Lower leg skin (tissue), 4 donors: ENCODE measurements around the gene RPTOR. TPM values are rescaled to one million over a fixed set of nuclear protein-coding genes. Genes with fewer than 3 reads are reported as not detected.

Experiments
- DNase-seq, 2 donors: peaks; one replicate each; pipeline ENCODE4 v3.0.0-alpha.2; 2019; ENCODE audit warnings: low spot score in 2 of 2
- H3K4me3 ChIP-seq: fragments of 200-600 bp; sonication (generic); 2 replicates; pipeline ENCODE4 v1.5.1; 2017; ENCODE audit warnings: mild to moderate bottlenecking, low read depth; ENCODE audit not compliant: poor library complexity, severe bottlenecking
- CTCF ChIP-seq, 3 donors: fragments of 450-650 bp; IDR thresholded peaks; one replicate each; pipeline ENCODE4 v1.5.1; 2016; ENCODE audit warnings: antibody characterized with exemption in 3 of 3, mild to moderate bottlenecking in 3 of 3, moderate library complexity in 2 of 3
- POLR2A ChIP-seq, 2 donors: fragments of 450-650 bp; IDR thresholded peaks; one replicate each; pipeline ENCODE4 v1.6.1; 2016 to 2017; ENCODE audit warnings: antibody characterized with exemption in 2 of 2, mild to moderate bottlenecking in 1 of 2, moderate library complexity in 1 of 2
- WGBS, 2 donors: methylation state at CpG; one replicate each; pipeline ENCODE4 v1.1.5; 2018; 5-methylcytosine and 5-hydroxymethylcytosine counted together
- intact Hi-C: fragments of 100-400 bp; cut with DNase I; formaldehyde crosslinking; loops from one replicate; pipeline ENCODE4 v1.15.0; 2023; ENCODE audit warnings: low total_unique reads
- total RNA-seq, 4 donors: library from RNA; depleted of rRNA; stranded (reverse); fragments of >200 nt; gene quantifications; one replicate each; pipeline ENCODE4 v1.1.0, GENCODE V29; 2016

RPTOR gene
- total RNA-seq, 4 donors from 2014 or later, result 30.7 to 68.2 (median 39.8) TPM

DNA sequence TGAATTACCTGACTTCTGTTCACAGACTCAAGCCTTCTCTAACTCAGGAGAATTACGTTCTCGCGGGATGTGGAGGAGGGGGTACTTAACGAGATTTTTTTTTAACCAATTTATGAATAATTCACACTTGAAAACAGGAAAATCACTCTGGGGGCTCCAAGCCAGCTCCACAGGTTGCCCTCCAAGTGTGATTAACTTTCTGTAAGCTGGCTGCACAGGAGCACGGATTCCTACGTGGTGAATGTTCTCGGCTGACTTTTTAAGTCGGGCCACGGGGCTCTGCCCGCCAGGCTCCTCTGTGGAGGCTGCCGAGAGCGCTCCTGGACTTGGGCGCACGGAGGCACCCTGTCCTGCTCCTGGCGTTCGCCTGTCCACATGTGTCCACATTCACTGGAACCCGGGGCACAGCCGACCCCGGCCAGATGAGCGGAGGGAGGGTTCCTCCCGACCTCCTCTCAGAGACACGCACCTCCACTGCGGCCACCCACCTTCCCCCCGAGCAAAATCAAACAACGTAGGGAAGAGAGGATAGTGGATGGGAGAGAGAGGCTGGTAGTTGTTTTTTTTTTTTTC, 299.9 kb downstream of the RPTOR start:
- intact Hi-C loops, result no loop called here
- TF ChIP-seq POLR2A (IDR thresholded peaks at IDR 0.05), result no peak
- no peak for TF ChIP-seq CTCF (IDR thresholded peaks at IDR 0.05)
- DNase-seq, result peak in 1 of 2 donors; percentile 79

GRCh38 chr17:80845069-80845862, 300.6 kb downstream of the RPTOR start:
- 89 to 91% methylated on average over 31 of the region's 31 CpGs for WGBS, 2 donors
- intact Hi-C loops, result no loop called here
- peak in 1 of 2 donors; percentile 75 for DNase-seq

More for the DNA sequence above, 299.9 kb downstream of the RPTOR start:
- H3K4me3 ChIP-seq, result no peak overlapping the region
- 94% methylated on average over 25 of the region's 25 CpGs for WGBS, 2 donors

GRCh38 chr17:80845863-80846671, 301.4 kb downstream of the RPTOR start:
- intact Hi-C loops, result no loop called here
- WGBS, 2 donors, result 92 to 95% methylated on average over 36 of the region's 36 CpGs
- no peak for TF ChIP-seq CTCF (IDR thresholded peaks at IDR 0.05)
- TF ChIP-seq POLR2A (IDR thresholded peaks at IDR 0.05), result no peak
- no peak overlapping the region for H3K4me3 ChIP-seq
- DNase-seq, result peak in 1 of 2 donors; percentile 68

More at GRCh38 chr17:80845069-80845862, 300.6 kb downstream of the RPTOR start:
- no peak for TF ChIP-seq CTCF (IDR thresholded peaks at IDR 0.05)
- TF ChIP-seq POLR2A (IDR thresholded peaks at IDR 0.05), result no peak
- H3K4me3 ChIP-seq, result no peak overlapping the region

DNA sequence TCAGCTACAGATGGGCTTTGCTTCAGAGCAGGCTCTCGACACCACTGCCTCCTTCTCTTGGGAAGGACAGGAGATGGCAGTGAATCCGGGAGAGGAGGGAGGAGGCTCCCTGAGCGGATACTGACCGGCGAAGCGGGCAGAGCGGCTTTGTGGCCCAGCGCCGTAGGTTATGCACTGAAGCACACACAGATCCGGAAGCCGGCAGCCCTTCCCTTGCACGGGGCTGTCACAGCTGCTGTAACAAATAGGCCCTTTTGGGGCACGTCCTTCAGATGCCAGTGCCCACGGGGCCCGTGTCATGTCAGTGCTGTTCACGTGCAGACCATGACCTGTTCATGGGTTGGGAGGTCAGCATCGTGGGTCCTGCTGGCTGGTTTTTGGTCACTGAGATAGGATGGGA, 302.3 kb downstream of the RPTOR start:
- peak in 1 of 2 donors; percentile 68 for DNase-seq
- intact Hi-C loops, result no loop called here
- TF ChIP-seq POLR2A (IDR thresholded peaks at IDR 0.05), result no peak
- TF ChIP-seq CTCF (IDR thresholded peaks at IDR 0.05), result no peak
- 95 to 98% methylated on average over 14 to 17 of the region's 17 CpGs for WGBS, 2 donors
- no peak overlapping the region for H3K4me3 ChIP-seq

DNA sequence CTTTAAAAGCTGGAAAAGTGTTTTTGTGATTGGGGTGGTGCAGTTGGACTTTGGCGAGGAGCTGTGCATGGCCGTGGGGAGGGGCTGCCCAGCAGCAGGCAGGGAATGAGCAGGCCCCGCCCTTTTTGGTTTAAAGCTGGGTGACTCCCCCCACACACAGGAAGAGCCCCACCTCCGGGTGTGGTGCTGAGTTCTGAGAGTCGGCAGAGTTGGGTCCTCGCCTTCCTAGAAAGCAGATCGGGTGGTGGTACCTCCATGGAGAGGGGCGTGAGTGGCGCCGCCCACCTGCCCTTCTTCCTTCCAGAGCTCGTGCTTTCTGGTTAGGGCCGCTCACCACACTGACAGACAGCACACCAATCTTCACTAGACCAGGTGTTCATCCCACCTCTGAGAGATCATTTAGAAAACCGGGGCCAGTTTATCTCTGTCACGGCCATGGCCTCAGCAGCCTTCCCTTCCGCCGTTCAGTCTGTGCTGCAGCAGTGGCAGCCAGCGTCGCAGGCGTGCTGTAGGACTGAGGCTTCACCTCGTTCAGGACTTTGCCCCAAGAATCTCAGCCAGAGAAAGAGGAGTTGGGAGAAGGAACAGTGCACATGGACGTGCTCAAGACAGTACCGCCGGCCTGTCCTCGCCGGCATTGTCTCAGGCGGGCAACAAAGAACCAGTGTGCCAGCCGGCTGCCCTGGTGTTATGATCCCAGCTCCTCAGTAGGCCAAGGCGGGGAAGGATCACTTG, 303.0 kb downstream of the RPTOR start:
- no peak for TF ChIP-seq POLR2A (IDR thresholded peaks at IDR 0.05)
- TF ChIP-seq CTCF (IDR thresholded peaks at IDR 0.05), result no peak
- intact Hi-C loops, result no loop called here
- DNase-seq, result peak in 1 of 2 donors; percentile 72
- 79 to 83% methylated on average over 28 of the region's 28 CpGs for WGBS, 2 donors
- no peak overlapping the region for H3K4me3 ChIP-seq
